ENCODE data around the gene CEP112.

Gene CEP112

DNA sequence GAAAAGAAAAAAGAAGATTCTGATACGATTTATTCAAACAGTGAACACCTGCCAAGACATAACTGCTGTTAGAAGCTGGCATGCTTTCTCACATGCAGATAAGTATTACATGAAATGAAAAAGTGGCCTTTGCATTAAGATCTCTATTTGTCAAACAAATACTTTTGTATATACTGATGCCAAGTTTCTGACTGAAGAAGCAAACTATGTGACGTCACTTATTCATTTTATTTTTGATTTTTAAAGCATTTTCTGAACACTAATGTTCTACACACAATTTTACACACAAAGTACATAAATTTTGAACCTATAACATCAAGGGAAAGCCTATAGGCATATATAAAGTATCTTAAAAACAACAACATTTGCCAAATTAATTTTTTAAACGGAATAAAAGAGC is 153.8 kb downstream of the CEP112 start:
- in situ Hi-C loops (cut with HindIII; ENCODE audit: low sequenced_read_pairs) = no loop called here
- H3K4me3 ChIP-seq (ENCODE audit: low read depth, low read length) = no peak overlapping the region
- no peak for DNase-seq (ENCODE audit: low read depth, low spot score)
- TF ChIP-seq, protein P1, sequence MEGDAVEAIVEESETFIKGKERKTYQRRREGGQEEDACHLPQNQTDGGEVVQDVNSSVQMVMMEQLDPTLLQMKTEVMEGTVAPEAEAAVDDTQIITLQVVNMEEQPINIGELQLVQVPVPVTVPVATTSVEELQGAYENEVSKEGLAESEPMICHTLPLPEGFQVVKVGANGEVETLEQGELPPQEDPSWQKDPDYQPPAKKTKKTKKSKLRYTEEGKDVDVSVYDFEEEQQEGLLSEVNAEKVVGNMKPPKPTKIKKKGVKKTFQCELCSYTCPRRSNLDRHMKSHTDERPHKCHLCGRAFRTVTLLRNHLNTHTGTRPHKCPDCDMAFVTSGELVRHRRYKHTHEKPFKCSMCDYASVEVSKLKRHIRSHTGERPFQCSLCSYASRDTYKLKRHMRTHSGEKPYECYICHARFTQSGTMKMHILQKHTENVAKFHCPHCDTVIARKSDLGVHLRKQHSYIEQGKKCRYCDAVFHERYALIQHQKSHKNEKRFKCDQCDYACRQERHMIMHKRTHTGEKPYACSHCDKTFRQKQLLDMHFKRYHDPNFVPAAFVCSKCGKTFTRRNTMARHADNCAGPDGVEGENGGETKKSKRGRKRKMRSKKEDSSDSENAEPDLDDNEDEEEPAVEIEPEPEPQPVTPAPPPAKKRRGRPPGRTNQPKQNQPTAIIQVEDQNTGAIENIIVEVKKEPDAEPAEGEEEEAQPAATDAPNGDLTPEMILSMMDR (IDR thresholded peaks at IDR 0.05; ENCODE audit: low read depth, low read length) = no peak

DNA sequence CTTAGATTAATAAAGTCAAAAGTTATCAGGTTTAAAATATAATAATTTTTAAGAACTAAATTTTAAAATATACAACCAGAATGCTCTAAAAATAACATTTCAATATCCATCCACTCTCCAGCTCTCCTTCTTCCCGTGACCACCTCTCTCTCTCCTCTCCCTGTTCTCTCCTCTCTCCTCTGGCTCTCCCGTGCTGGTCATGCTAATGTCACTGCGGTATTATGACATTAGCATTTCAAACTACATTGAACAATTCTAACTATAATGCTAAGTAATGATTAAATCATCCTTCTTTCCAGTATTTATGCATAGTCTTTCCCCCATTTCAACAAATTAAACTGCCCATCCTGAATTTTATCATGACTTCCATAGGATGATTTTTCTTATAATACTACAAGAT is 154.7 kb downstream of the CEP112 start:
- H3K4me3 ChIP-seq (ENCODE audit: low read depth, low read length) = no peak overlapping the region
- no peak for DNase-seq (ENCODE audit: low read depth, low spot score)
- TF ChIP-seq, protein P1 (IDR thresholded peaks at IDR 0.05; ENCODE audit: low read depth, low read length) = no peak
- in situ Hi-C loops (cut with HindIII; ENCODE audit: low sequenced_read_pairs) = no loop called here

DNA sequence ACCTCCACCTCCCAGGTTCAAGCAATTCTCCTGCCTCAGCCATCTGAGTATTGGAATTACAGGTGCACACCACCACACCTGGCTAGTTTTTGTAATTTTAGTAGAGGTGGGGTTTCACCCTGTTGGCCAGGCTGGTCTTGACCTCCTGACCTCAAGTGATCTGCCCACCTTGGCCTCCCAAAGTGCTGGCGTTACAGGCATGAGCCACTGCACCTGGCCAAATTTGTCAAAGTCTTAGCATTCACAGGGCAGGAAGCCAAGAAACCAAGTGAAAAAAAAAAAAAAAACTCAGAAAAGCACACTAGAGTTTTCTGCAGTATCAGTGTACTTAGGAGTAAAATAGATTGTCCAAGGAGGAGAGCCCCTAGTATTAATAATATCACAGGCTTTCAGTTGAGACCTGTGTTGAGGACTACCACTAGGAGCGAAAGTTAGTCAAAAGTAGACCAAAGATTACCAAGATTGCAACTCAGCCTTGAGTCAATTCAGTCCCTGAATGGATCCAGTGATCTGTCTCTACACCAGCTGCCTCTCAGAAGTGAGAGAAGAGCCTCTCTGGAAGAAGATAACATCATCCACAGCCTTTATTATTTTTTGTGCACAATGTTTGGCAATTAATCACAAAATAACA is 159.7 kb downstream of the CEP112 start:
- DNase-seq (ENCODE audit: low read depth, low spot score) = no peak
- TF ChIP-seq, protein P1 (IDR thresholded peaks at IDR 0.05; ENCODE audit: low read depth, low read length) = no peak
- in situ Hi-C loops (cut with HindIII; ENCODE audit: low sequenced_read_pairs) = no loop called here
- no peak overlapping the region for H3K4me3 ChIP-seq (ENCODE audit: low read depth, low read length)

DNA sequence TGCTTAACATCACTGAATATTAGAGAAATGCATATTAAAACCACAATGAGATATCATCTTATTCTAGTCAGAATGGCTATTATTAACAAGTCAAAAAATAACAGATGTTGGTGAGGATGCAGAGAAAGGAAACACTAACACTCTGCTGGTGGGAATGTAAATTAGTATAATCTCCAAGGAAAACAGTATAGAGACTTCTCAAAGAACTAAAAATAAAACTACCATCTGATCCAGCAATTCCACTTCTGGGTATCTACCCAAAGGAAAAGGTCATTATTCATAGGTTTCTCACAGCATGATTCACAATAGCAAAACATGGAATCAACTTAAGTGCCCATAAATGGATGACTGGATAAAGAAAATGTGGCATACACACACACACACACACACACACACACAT is 166.4 kb downstream of the CEP112 start:
- TF ChIP-seq, protein P1 (IDR thresholded peaks at IDR 0.05; ENCODE audit: low read depth, low read length) = no peak
- H3K4me3 ChIP-seq (ENCODE audit: low read depth, low read length) = no peak overlapping the region
- in situ Hi-C loops (cut with HindIII; ENCODE audit: low sequenced_read_pairs) = no loop called here
- DNase-seq (ENCODE audit: low read depth, low spot score) = peak; percentile 16

DNA sequence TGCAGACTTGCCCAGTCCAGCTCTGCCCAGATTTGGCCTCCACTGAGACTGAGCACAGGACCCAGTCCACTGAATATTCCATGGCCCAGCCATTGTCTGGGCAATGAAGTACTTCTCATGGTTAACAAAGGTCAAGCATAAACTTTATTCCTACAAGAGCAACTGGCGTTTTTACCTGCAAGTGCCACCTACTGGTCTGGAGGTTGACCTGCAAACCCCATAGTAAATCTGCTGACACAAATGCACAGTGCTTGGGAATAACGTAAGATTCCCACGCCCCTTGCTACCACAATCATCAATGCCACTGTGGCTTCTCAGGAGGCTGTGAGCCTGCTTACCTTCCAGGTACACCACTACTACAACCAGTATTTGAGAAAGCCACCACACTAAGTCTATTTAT is 170.2 kb downstream of the CEP112 start:
- in situ Hi-C loops (cut with HindIII; ENCODE audit: low sequenced_read_pairs) = no loop called here
- no peak for DNase-seq (ENCODE audit: low read depth, low spot score)
- no peak overlapping the region for H3K4me3 ChIP-seq (ENCODE audit: low read depth, low read length)
- TF ChIP-seq, protein P1 (IDR thresholded peaks at IDR 0.05; ENCODE audit: low read depth, low read length) = no peak

DNA sequence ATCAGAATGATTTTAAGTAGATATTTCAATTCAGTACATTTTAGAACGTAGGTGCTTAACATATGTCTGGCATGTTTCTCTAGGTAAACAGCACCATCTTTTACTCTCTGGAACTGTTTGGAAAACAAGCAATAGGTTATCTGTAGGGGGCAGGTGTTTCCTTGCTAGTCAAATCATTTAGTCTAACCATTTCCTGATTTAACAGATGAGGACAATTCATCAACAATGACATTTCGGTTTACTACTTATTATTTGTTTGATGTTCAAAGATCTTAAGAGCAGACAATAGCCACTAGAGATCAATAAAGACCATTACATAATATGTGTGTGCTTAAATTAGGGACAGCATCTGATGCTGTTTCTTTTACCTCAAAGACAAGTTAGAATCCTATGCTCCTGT is 173.1 kb downstream of the CEP112 start:
- DNase-seq (ENCODE audit: low read depth, low spot score) = no peak
- in situ Hi-C loops (cut with HindIII; ENCODE audit: low sequenced_read_pairs) = no loop called here
- H3K4me3 ChIP-seq (ENCODE audit: low read depth, low read length) = no peak overlapping the region
- TF ChIP-seq, protein P1 (IDR thresholded peaks at IDR 0.05; ENCODE audit: low read depth, low read length) = no peak
